ENCODE data around the gene CD226. TPM values are rescaled to one million over a fixed set of nuclear protein-coding genes. Genes with fewer than 3 reads are reported as not detected.

Gene CD226
- total RNA-seq, 1 donor from 2014 or later = 0.92 TPM

- H3K4me1 Mint-ChIP-seq (ENCODE audit: unreplicated experiment) = no peaks in the 10 kb centered on the region
- no peak for TF ChIP-seq CTCF (conservative IDR thresholded peaks at IDR 0.05)
- no peak overlapping the region for H3K4me3 Mint-ChIP-seq
- no peaks in the 10 kb centered on the region for H3K36me3 Mint-ChIP-seq
- no peaks in the 10 kb centered on the region for H3K27me3 Mint-ChIP-seq
- no peak for DNase-seq (ENCODE audit: extremely low spot score, unreplicated experiment)
- H3K27ac Mint-ChIP-seq = no peak overlapping the region
- H3K9me3 Mint-ChIP-seq = no peaks in the 10 kb centered on the region
Observed at GRCh38 chr18:69894467-69894866, 53.2 kb downstream of the CD226 start.

GRCh38 chr18:69890558-69890957 lies 57.1 kb downstream of the CD226 start:
- Mint-ChIP-seq H3K27me3 (no peaks in the 10 kb centered on the region), H3K9me3 (no peaks in the 10 kb centered on the region), H3K36me3 (no peaks in the 10 kb centered on the region), H3K27ac (no peak overlapping the region), H3K4me3 (no peak overlapping the region), H3K4me1 (ENCODE audit: unreplicated experiment) (no peaks in the 10 kb centered on the region)
- no peak for DNase-seq (ENCODE audit: extremely low spot score, unreplicated experiment)
- no peak for TF ChIP-seq CTCF (conservative IDR thresholded peaks at IDR 0.05)

GRCh38 chr18:69889009-69889408 lies 58.7 kb downstream of the CD226 start:
- H3K36me3 Mint-ChIP-seq = no peaks in the 10 kb centered on the region
- no peak for TF ChIP-seq CTCF (conservative IDR thresholded peaks at IDR 0.05)
- no peak overlapping the region for H3K27ac Mint-ChIP-seq
- H3K9me3 Mint-ChIP-seq = no peaks in the 10 kb centered on the region
- H3K4me3 Mint-ChIP-seq = no peak overlapping the region
- no peak for DNase-seq (ENCODE audit: extremely low spot score, unreplicated experiment)
- no peaks in the 10 kb centered on the region for H3K4me1 Mint-ChIP-seq (ENCODE audit: unreplicated experiment)
- H3K27me3 Mint-ChIP-seq = no peaks in the 10 kb centered on the region

GRCh38 chr18:69887256-69887655 lies 60.4 kb downstream of the CD226 start:
- Mint-ChIP-seq H3K4me3 (no peak overlapping the region), H3K9me3 (no peaks in the 10 kb centered on the region), H3K27me3 (no peaks in the 10 kb centered on the region), H3K36me3 (no peaks in the 10 kb centered on the region), H3K27ac (no peak overlapping the region), H3K4me1 (ENCODE audit: unreplicated experiment) (no peaks in the 10 kb centered on the region)
- no peak for DNase-seq (ENCODE audit: extremely low spot score, unreplicated experiment)
- no peak for TF ChIP-seq CTCF (conservative IDR thresholded peaks at IDR 0.05)

- no peak for DNase-seq (ENCODE audit: extremely low spot score, unreplicated experiment)
- no peak overlapping the region for H3K27ac Mint-ChIP-seq
- no peaks in the 10 kb centered on the region for H3K27me3 Mint-ChIP-seq
- H3K4me3 Mint-ChIP-seq = peak overlapping the region; percentile 27
- no peak for TF ChIP-seq CTCF (conservative IDR thresholded peaks at IDR 0.05)
- no peaks in the 10 kb centered on the region for H3K9me3 Mint-ChIP-seq
- no peaks in the 10 kb centered on the region for H3K4me1 Mint-ChIP-seq (ENCODE audit: unreplicated experiment)
- no peaks in the 10 kb centered on the region for H3K36me3 Mint-ChIP-seq
Observed at GRCh38 chr18:69885841-69886531, 61.7 kb downstream of the CD226 start.
